Lower leg skin (tissue), 4 donors: Measurements from ENCODE around the gene FBXO2. TPM values are rescaled to one million over a fixed set of nuclear protein-coding genes. Genes with fewer than 3 reads are reported as not detected.

ENCODE experiments used
- DNase-seq, 2 donors: peaks; one replicate each; pipeline ENCODE4 v3.0.0-alpha.2; 2019; ENCODE audit warnings: low spot score in 2 of 2
- H3K4me3 ChIP-seq: fragments of 200-600 bp; sonication (generic); 2 replicates; pipeline ENCODE4 v1.5.1; 2017; ENCODE audit warnings: mild to moderate bottlenecking, low read depth; ENCODE audit not compliant: poor library complexity, severe bottlenecking
- POLR2A ChIP-seq, 2 donors: fragments of 450-650 bp; IDR thresholded peaks; one replicate each; pipeline ENCODE4 v1.6.1; 2016 to 2017; ENCODE audit warnings: antibody characterized with exemption in 2 of 2, mild to moderate bottlenecking in 1 of 2, moderate library complexity in 1 of 2
- WGBS, 2 donors: methylation state at CpG; one replicate each; pipeline ENCODE4 v1.1.5; 2018; 5-methylcytosine and 5-hydroxymethylcytosine counted together
- intact Hi-C: fragments of 100-400 bp; cut with DNase I; formaldehyde crosslinking; loops from one replicate; pipeline ENCODE4 v1.15.0; 2023; ENCODE audit warnings: low total_unique reads
- total RNA-seq, 4 donors: library from RNA; depleted of rRNA; stranded (reverse); fragments of >200 nt; gene quantifications; one replicate each; pipeline ENCODE4 v1.1.0, GENCODE V29; 2016
- TF ChIP-seq, protein P1 (sequence below), 3 donors: fragments of 450-650 bp; IDR thresholded peaks; one replicate each; pipeline ENCODE4 v1.5.1; 2016; ENCODE audit warnings: antibody characterized with exemption in 3 of 3, mild to moderate bottlenecking in 3 of 3, moderate library complexity in 2 of 3

The FBXO2 gene
- total RNA-seq, 4 donors from 2014 or later, result 9.1 to 19.5 (median 14.9) TPM

DNA sequence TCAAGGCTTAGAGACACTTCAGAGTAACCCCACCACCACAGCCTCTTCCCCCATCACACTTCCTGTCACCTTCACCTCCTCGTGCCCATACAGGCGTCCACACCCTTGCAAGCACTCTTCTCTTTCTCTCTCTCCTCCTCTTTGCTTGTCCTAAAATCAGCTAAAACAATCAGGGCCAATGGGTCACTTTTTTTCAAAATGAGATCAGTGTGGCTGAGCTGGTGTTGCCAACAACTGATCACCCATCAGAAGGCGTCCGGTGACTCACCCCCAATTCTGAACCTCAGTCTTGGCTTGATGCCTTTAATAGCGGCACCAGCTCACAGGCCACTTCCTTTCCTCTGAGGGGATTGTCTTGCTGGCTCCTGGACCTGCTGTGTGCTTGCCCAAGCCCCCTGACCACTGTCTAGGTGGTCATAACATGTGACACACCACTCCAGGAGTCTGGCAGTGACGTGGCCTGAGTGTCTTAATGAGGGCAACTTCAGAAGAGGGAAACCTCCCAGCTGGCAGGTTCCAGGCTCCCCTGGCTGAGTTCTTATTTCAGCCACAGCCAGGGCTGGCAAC, 38.9 kb upstream of the FBXO2 start:
- intact Hi-C loops, result no loop called here
- no peak for TF ChIP-seq POLR2A (IDR thresholded peaks at IDR 0.05)
- TF ChIP-seq, protein P1, sequence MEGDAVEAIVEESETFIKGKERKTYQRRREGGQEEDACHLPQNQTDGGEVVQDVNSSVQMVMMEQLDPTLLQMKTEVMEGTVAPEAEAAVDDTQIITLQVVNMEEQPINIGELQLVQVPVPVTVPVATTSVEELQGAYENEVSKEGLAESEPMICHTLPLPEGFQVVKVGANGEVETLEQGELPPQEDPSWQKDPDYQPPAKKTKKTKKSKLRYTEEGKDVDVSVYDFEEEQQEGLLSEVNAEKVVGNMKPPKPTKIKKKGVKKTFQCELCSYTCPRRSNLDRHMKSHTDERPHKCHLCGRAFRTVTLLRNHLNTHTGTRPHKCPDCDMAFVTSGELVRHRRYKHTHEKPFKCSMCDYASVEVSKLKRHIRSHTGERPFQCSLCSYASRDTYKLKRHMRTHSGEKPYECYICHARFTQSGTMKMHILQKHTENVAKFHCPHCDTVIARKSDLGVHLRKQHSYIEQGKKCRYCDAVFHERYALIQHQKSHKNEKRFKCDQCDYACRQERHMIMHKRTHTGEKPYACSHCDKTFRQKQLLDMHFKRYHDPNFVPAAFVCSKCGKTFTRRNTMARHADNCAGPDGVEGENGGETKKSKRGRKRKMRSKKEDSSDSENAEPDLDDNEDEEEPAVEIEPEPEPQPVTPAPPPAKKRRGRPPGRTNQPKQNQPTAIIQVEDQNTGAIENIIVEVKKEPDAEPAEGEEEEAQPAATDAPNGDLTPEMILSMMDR (IDR thresholded peaks at IDR 0.05), result no peak
- no peak overlapping the region for H3K4me3 ChIP-seq
- 4 to 5% methylated on average over 6 of the region's 6 CpGs for WGBS, 2 donors
- DNase-seq, result peak in 1 of 2 donors; percentile 22

DNA sequence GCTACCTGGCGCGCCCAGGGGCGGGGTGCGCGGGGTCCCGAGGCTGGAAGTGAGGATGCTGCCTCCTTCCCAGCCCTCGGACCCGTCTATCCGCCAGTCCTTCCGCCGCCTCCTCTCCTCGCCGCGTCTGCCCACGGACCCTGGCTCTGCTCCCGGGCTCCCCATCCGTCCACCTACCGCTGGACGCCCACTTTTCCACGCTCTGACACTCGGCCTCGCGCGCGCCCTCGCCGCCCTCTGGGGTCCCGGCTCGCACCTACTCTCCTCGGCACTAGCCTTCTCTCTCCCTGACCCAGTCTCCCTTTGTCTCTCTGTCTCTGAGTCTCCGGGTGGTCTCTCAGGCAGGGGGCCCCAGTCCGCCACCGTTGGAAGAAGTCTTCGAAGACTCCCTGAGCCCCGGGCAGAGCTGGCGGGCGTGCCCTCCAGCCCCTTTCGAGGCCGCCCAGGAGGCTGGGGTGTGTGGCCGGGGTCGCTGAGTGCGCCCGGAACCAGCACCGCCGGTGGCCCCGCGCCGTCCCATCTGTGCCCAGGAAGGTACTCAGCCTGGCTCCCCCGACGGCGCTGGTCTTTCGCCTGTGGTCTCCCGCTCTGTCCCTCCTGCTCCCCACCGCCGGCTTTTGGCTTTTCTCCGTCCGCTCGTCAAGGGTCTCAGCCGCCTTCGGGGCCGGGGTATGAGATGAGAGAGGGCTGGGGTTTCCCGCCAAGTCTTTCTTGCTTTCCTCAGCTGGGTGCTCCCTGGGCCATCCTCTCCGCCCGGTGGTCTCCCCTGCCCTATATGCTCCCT, 37.9 kb upstream of the FBXO2 start:
- no peak for DNase-seq
- no peak for TF ChIP-seq POLR2A (IDR thresholded peaks at IDR 0.05)
- TF ChIP-seq, protein P1 (IDR thresholded peaks at IDR 0.05), result no peak
- 8 to 11% methylated on average over 54 to 64 of the region's 64 CpGs for WGBS, 2 donors
- H3K4me3 ChIP-seq, result no peak overlapping the region
- intact Hi-C loops, result no loop called here

DNA sequence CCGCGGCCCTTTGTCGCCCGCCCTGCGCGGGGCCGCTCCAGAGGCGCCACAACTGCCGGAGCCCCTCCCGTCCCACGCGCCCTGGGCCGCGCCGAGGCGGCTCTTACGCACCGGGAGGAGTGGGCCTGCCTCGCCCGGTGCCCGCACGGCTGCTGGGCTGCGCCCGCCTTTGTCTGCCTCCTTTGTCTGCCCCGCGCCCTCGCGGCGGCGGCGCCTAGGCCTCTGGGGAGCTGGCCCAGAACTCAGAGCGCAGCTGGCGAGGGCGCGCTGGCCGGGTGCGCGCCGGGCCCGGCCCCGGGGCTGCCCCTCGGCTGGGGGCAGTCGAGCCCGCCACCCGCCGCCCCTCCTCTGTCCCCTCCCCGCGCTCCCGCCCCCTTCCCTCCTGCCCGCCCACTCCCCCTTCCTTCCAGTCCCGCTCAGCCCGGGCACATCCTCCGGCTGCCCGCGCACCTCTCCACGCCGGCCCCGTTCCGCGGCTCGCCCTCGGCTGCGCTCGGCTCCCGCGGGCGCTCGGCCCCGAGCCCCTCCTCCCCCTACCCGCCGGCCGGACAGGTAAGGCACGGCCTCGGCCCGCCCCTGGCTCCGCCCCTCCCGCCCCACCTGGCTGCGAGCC, 37.2 kb upstream of the FBXO2 start, which contains the start of gene DRAXIN:
Gene DRAXIN, plus strand, starts transcription at position 409 of the 613 bp plus-strand sequence. CDS start 14,549 bp downstream, outside the sequence.
- H3K4me3 ChIP-seq, result no peak within 1 kb of the TSS
- intact Hi-C loops, result no loop called here
- 0% methylated on average over 7 to 29 of the region's 78 CpGs for WGBS, 2 donors
- no peak for DNase-seq
- TF ChIP-seq POLR2A (IDR thresholded peaks at IDR 0.05), result no peak
- TF ChIP-seq, protein P1 (IDR thresholded peaks at IDR 0.05), result no peak

DNA sequence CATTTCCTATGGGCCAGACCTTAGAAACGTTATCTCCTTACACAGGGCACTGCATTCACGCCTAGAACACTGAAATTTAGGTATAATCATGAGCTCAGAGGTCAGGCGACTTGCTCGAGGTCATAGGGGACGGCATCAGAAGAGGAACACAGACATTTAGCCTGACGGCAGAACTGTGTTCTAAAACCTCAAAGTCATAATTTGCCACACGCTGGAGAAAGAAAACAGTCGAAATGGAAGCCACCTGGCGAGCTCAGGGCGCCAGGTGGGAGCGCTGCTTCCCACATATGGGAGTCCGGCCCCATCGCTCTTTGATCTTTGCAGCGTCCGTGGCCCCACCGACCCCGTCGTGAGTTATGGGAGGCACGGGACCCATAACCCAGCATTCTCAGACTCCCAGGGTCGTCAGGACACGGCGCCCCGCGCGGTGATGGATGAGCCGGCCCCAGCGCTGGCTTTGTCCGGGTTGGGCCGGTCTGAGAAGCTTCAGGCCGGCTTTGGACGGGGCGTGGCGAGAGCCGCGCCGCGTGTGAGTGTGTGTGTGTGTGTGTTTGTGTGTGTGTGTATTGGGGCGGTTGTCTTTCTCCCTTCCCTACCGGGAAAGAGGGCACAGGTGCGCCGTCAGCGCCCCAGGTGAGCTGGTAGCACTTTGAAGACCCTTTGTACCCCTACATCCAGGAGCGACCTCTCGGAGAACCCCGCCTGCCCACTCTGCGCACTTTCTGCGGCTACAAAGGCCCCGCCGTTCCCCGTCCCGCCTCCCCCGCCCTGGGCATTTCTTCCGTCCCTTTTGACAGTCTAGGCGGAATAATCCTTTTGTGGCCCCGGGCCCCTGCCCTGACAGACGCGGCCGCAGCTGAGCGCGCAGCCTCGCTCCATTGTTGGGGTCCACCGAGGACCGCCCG, 36.4 kb upstream of the FBXO2 start:
- 6 to 8% methylated on average over 51 to 55 of the region's 64 CpGs for WGBS, 2 donors
- TF ChIP-seq, protein P1 (IDR thresholded peaks at IDR 0.05), result no peak
- TF ChIP-seq POLR2A (IDR thresholded peaks at IDR 0.05), result no peak
- H3K4me3 ChIP-seq, result no peak overlapping the region
- no peak for DNase-seq
- intact Hi-C loops, result no loop called here

DNA sequence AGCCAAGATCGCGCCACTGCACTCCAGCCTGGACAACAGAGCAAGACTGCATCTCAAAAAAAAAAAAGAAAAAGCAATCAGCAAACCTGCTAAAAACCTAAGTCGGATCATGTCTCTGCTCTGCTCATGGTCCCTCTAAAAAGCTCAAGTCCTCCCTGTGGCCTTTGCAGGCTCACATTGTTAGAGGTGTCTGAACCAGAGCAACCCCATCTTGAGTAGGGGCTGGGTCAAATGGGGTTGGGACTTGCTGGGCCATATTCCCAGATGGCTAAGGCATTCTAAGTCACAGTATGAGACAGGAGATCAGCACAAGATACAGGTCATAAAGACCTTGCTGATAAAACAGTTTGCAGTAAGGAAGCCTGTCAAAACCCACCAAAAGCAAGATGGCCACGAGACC, 34.3 kb upstream of the FBXO2 start:
- 90 to 98% methylated on average over 4 of the region's 4 CpGs for WGBS, 2 donors
- intact Hi-C loops, result no loop called here
- H3K4me3 ChIP-seq, result no peak overlapping the region
- no peak for TF ChIP-seq POLR2A (IDR thresholded peaks at IDR 0.05)
- TF ChIP-seq, protein P1 (IDR thresholded peaks at IDR 0.05), result no peak
- no peak for DNase-seq
